Retina (tissue), 1 donor: ENCODE measurements around the gene SUCLG2.
A peak's percentile ranks its signal among the peaks of the same experiment; 100 is the strongest.

ENCODE experiments used
- DNase-seq: peaks from one replicate; pipeline ENCODE4 v3.0.0-alpha.2; 2016

The SUCLG2 gene

GRCh38 chr3:67377299-67377698 lies 277.1 kb downstream of the SUCLG2 start:
- no peak for DNase-seq

GRCh38 chr3:67376416-67376815 lies 278.0 kb downstream of the SUCLG2 start:
- DNase-seq, result no peak

GRCh38 chr3:67375976-67376375 lies 278.4 kb downstream of the SUCLG2 start:
- no peak for DNase-seq

GRCh38 chr3:67362686-67363085 lies 291.7 kb downstream of the SUCLG2 start:
- DNase-seq, result no peak

- no peak for DNase-seq
Observed at GRCh38 chr3:67361770-67362169, 292.6 kb downstream of the SUCLG2 start.

GRCh38 chr3:67361323-67361722 lies 293.1 kb downstream of the SUCLG2 start:
- no peak for DNase-seq

GRCh38 chr3:67357610-67358458 lies 296.6 kb downstream of the SUCLG2 start:
- DNase-seq, result peak; percentile 50

GRCh38 chr3:67349551-67350174 lies 304.7 kb downstream of the SUCLG2 start:
- no peak for DNase-seq

GRCh38 chr3:67346081-67346480 lies 308.3 kb downstream of the SUCLG2 start:
- DNase-seq, result no peak

GRCh38 chr3:67335813-67336212 lies 318.6 kb downstream of the SUCLG2 start:
- no peak for DNase-seq

GRCh38 chr3:67334588-67334987 lies 319.8 kb downstream of the SUCLG2 start:
- DNase-seq, result no peak

GRCh38 chr3:67329358-67329757 lies 325.1 kb downstream of the SUCLG2 start:
- no peak for DNase-seq

- no peak for DNase-seq
Observed at GRCh38 chr3:67327582-67327981, 326.8 kb downstream of the SUCLG2 start.

- DNase-seq, result no peak
Observed at GRCh38 chr3:67325231-67325630, 329.2 kb downstream of the SUCLG2 start.
